Heart left ventricle (tissue), 16 donors: ENCODE data around the gene PSMG4. TPM values are rescaled to one million over a fixed set of nuclear protein-coding genes. Genes with fewer than 3 reads are reported as not detected.

Experiments
- ATAC-seq, 4 donors: fragments of 200-7000 bp; cut with Tn5 transposase; one replicate each; pipeline ENCODE4 v1.9.1; 2020 to 2022; ENCODE audit warnings: moderate library complexity in 4 of 4, mild to moderate bottlenecking in 3 of 4, moderate number of reproducible peaks in 1 of 4
- DNase-seq, 5 donors: peaks; one replicate each; pipeline ENCODE4 v3.0.0-alpha.2; 2020
- H3K27ac ChIP-seq, 12 donors: fragments of 200-600 bp; sonication (generic) in 4 of 12; one replicate each; pipeline versions ENCODE4 v1.5.0 to v1.8.0; 2016 to 2022; ENCODE audit warnings: mild to moderate bottlenecking in 2 of 12
- H3K27me3 ChIP-seq, 9 donors: fragments of 200-600 bp; sonication (generic) in 2 of 9; one replicate each; pipeline versions ENCODE4 v1.5.1 to v1.8.0; 2016 to 2022; ENCODE audit warnings: mild to moderate bottlenecking in 3 of 9
- H3K36me3 ChIP-seq, 9 donors: fragments of 200-600 bp; sonication (generic) in 2 of 9; one replicate each; pipeline versions ENCODE4 v1.5.0 to v1.8.0; 2018 to 2022; ENCODE audit warnings: mild to moderate bottlenecking in 2 of 9
- H3K4me1 ChIP-seq, 12 donors: fragments of 200-600 bp; sonication (generic) in 4 of 12; one replicate each; pipeline versions ENCODE4 v1.5.0 to v1.8.0; 2016 to 2022; ENCODE audit warnings: mild to moderate bottlenecking in 3 of 12
- H3K4me3 ChIP-seq, 12 donors: fragments of 200-600 bp; sonication (generic) in 4 of 12; one replicate each; pipeline versions ENCODE4 v1.5.0 to v1.8.0; 2017 to 2022; ENCODE audit warnings: mild to moderate bottlenecking in 9 of 12, moderate library complexity in 4 of 12
- H3K9me3 ChIP-seq, 12 donors: fragments of 200-600 bp; sonication (generic) in 4 of 12; one replicate each; pipeline versions ENCODE4 v1.5.0 to v1.8.0; 2016 to 2022; ENCODE audit warnings: mild to moderate bottlenecking in 1 of 12
- CTCF ChIP-seq, 12 donors: fragments of 200-600 bp; sonication (generic) in 4 of 12; IDR thresholded peaks; one replicate each; pipeline versions ENCODE4 v1.5.0 to v1.8.0; 2018 to 2022; ENCODE audit warnings: antibody characterized with exemption in 12 of 12, mild to moderate bottlenecking in 5 of 12
- POLR2A ChIP-seq, 2 donors: fragments of 450-650 bp; IDR thresholded peaks; one replicate each; pipeline ENCODE4 v1.6.1; 2017; ENCODE audit warnings: antibody characterized with exemption in 2 of 2, mild to moderate bottlenecking in 2 of 2, moderate library complexity in 2 of 2
- WGBS, 4 donors: extraction: QIAGEN DNeasy Blood & Tissue Kit in 2 of 4; methylation state at CpG; one replicate each; pipeline versions ENCODE4 v1.1.5 to v1.1.7; 2013 to 2018; 5-methylcytosine and 5-hydroxymethylcytosine counted together
- intact Hi-C, 10 donors: fragments of 100-400 bp; cut with DNase I; formaldehyde crosslinking; loops; one replicate each; pipeline versions ENCODE4 v1.11.1 to v1.14.2; 2022
- polyA plus RNA-seq, 2 donors: library from polyadenylated mRNA; stranded (reverse); fragments of 200-250 nt; gene quantifications; one replicate each; pipeline ENCODE4 v1.2.3, GENCODE V29; 2013
- total RNA-seq, 9 donors: library from RNA; depleted of rRNA in 2 of 9; stranded (reverse); fragments of >200 nt in 2 of 9; fragmentation: NEBNext Ultra II Directional in 3 of 9; extraction: Animal tissue kit (Norgen Biotek cat#: 25700) in 3 of 9; gene quantifications; one replicate each; pipeline versions ENCODE4 v1.1.0 to v1.2.4, GENCODE V29; 2016 to 2023
- donor health status: ischemic (EF 13 %, LVEDD 7.1; RV severe dilation, severe dysfunction).
- donor health status: healthy with polysubstance abuse.
- donor health status: DM: no; HTN: yes; CAD: no.
- donor health status: DM: no; HTN: no; CAD: no.
- donor health status: ischemic (EF 25% LVEDD 6.9; RV normal size, moderate dysfunction).
- donor health status: ischemic (EF 25% LVEDD 5.7; RV mildly dilated, moderate dysfunction).
- donor health status: healthy.
- donor health status: DM: yes; HTN: yes; CAD: no.
- donor health status: ischemic (EF 35%, LVEDD 5.7; RV mildly dilated, moderate dysfunction).
- donor health status: nonischemic (EF 11% LVEDD 7.7; RV severe dilation, severe dysfunction).
- donor health status: DM: yes; HTN: yes; CAD: no.
- donor health status: PGD.
- donor health status: ischemic (EF 29% LVEDD 5.4; RV normal size, mild dysfunction).
- donor health status: nonischemic (EF 23%, LVEDD 6.1; RV moderate dilation, normal function).

Gene PSMG4
- total and polyA plus RNA-seq, 11 donors = 6.2 to 21.7 (median 9.7) TPM

GRCh38 chr6:3288711-3289663, 30.2 kb downstream of the PSMG4 start:
- 80 to 91% (median 89%) methylated on average over 10 to 21 of the region's 21 CpGs for WGBS, 4 donors
- Histone ChIP-seq H3K27me3 (no peaks in the 10 kb centered on the region), H3K4me1 (peaks cover 0 to 19% (median 3%) of the 10 kb centered on the region in 12 donors), H3K4me3 (no peak overlapping the region), H3K9me3 (no peaks in the 10 kb centered on the region), H3K36me3 (peaks cover 0 to under 1% (median 0%) of the 10 kb centered on the region in 9 donors), H3K27ac (no peak overlapping the region)
- TF ChIP-seq POLR2A (IDR thresholded peaks at IDR 0.05) = no peak
- no peak for TF ChIP-seq CTCF (IDR thresholded peaks at IDR 0.05)
- no peak for ATAC-seq
- intact Hi-C loops = loop anchor here in 4 of 10 donors (10.0 kb wide), 2 partner anchors 166 to 596 kb away; partner anchors contain the start of gene SLC22A23 (in 4 of the 4)
- no peak for DNase-seq

GRCh38 chr6:3289664-3290055, 30.9 kb downstream of the PSMG4 start:
- Histone ChIP-seq H3K4me3 (no peak overlapping the region), H3K27me3 (no peaks in the 10 kb centered on the region), H3K36me3 (no peaks in the 10 kb centered on the region), H3K9me3 (no peaks in the 10 kb centered on the region), H3K4me1 (peaks cover 0 to 19% (median 3%) of the 10 kb centered on the region in 12 donors), H3K27ac (no peak overlapping the region)
- TF ChIP-seq CTCF (IDR thresholded peaks at IDR 0.05) (no peak), POLR2A (IDR thresholded peaks at IDR 0.05) (no peak)
- no peak for ATAC-seq
- 83 to 89% (median 85%) methylated on average over 7 of the region's 7 CpGs for WGBS, 4 donors
- intact Hi-C loops = loop anchor here in 6 of 10 donors (10.0 kb wide), 2 partner anchors 165 to 595 kb away; partner anchors contain the start of gene SLC22A23 (in 6 of the 6)
- no peak for DNase-seq

GRCh38 chr6:3290149-3290930, 31.6 kb downstream of the PSMG4 start:
- Histone ChIP-seq H3K27ac (no peak overlapping the region), H3K9me3 (no peaks in the 10 kb centered on the region), H3K27me3 (no peaks in the 10 kb centered on the region), H3K36me3 (no peaks in the 10 kb centered on the region), H3K4me3 (no peak overlapping the region), H3K4me1 (peaks cover 0 to 19% (median 3%) of the 10 kb centered on the region in 12 donors)
- WGBS, 4 donors = 86 to 94% (median 93%) methylated on average over 15 of the region's 15 CpGs
- intact Hi-C loops = loop anchor here in 2 of 10 donors (10.0 kb wide), 1 partner anchor 164 kb away; the partner anchor contains the start of gene SLC22A23 (in 2 of the 2)
- ATAC-seq (no peak), DNase-seq (peak in 1 of 5 donors; percentile 12)
- TF ChIP-seq POLR2A (IDR thresholded peaks at IDR 0.05) (no peak), CTCF (IDR thresholded peaks at IDR 0.05) (no peak)

GRCh38 chr6:3290931-3291211, 32.1 kb downstream of the PSMG4 start:
- no peak for ATAC-seq
- Histone ChIP-seq H3K27me3 (no peaks in the 10 kb centered on the region), H3K4me3 (no peak overlapping the region), H3K27ac (no peak overlapping the region), H3K9me3 (no peaks in the 10 kb centered on the region), H3K4me1 (peaks cover 0 to 19% (median 3%) of the 10 kb centered on the region in 12 donors), H3K36me3 (no peaks in the 10 kb centered on the region)
- 77 to 84% (median 79%) methylated on average over 11 of the region's 11 CpGs for WGBS, 4 donors
- no peak for DNase-seq
- TF ChIP-seq POLR2A (IDR thresholded peaks at IDR 0.05) (no peak), CTCF (IDR thresholded peaks at IDR 0.05) (no peak)
- intact Hi-C loops = loop anchor here in 2 of 10 donors (10.0 kb wide), 1 partner anchor 164 kb away; the partner anchor contains the start of gene SLC22A23 (in 2 of the 2)
